HFFc6 (cell line): ENCODE results near the gene SENP7. TPM values are rescaled to one million over a fixed set of nuclear protein-coding genes. Genes with fewer than 3 reads are reported as not detected.
A peak's percentile ranks its signal among the peaks of the same experiment; 100 is the strongest.
"Not testable (repeated sequence)": the region's sequence is repeated elsewhere in the genome, so short reads cannot be mapped to it uniquely, and the experiment has no call there.

ENCODE experiments used
- DNase-seq: peaks from one replicate; pipeline ENCODE4 v3.0.0-alpha.2; 2018
- H3K27ac Mint-ChIP-seq: 2 replicates; pipeline ENCODE4 v1.8.0; 2020; ENCODE audit warnings: mild to moderate bottlenecking, mixed read lengths
- H3K27me3 Mint-ChIP-seq: 2 replicates; pipeline ENCODE4 v1.8.0; 2021; ENCODE audit warnings: mild to moderate bottlenecking, moderate library complexity, mixed read lengths; ENCODE audit not compliant: insufficient read depth
- H3K36me3 Mint-ChIP-seq: 2 replicates; pipeline ENCODE4 v1.8.0; 2021; ENCODE audit warnings: low read depth, mixed read lengths
- H3K4me1 Mint-ChIP-seq: 2 replicates; pipeline ENCODE4 v1.8.0; 2020; ENCODE audit warnings: low read depth, mixed read lengths
- H3K4me3 Mint-ChIP-seq: 2 replicates; pipeline ENCODE4 v1.8.0; 2020; ENCODE audit warnings: mild to moderate bottlenecking, moderate library complexity, mixed read lengths
- H3K9me3 Mint-ChIP-seq: 2 replicates; pipeline ENCODE4 v1.8.0; 2020; ENCODE audit warnings: mild to moderate bottlenecking, mixed read lengths
- CTCF ChIP-seq: fragments of 200-600 bp; sonication (generic); IDR thresholded peaks from 2 replicates; pipeline ENCODE4 v1.5.0; 2021; ENCODE audit warnings: antibody characterized with exemption, mild to moderate bottlenecking
- total RNA-seq, 6 experiments: library from RNA; stranded (reverse); fragmentation: NEBNext Ultra II Directional; extraction: Animal tissue kit (Norgen Biotek cat#: 25700); gene quantifications; 2 replicates in 1 of 6; 3 replicates in 5 of 6; pipeline ENCODE4 v1.2.3, GENCODE V29; 2021

The SENP7 gene
- total RNA-seq, 6 experiments from 2014 or later, result 4.1 to 6.7 (median 5.6) TPM

- no peak overlapping the region for H3K4me3 Mint-ChIP-seq
- H3K4me1 Mint-ChIP-seq, result no peaks in the 10 kb centered on the region
- no peak for TF ChIP-seq CTCF
- H3K9me3 Mint-ChIP-seq, result peaks cover 4% of the 10 kb centered on the region; the same call in 1 of the 2 replicates
- no peak overlapping the region for H3K27ac Mint-ChIP-seq
- no peak for DNase-seq
- peaks cover 12% of the 10 kb centered on the region for H3K27me3 Mint-ChIP-seq
- H3K36me3 Mint-ChIP-seq, result no peaks in the 10 kb centered on the region
Measured at GRCh38 chr3:101549473-101549872, 36.5 kb upstream of the SENP7 start.

GRCh38 chr3:101548527-101549105 lies 35.6 kb upstream of the SENP7 start:
- Mint-ChIP-seq H3K36me3 (no peaks in the 10 kb centered on the region), H3K4me1 (no peaks in the 10 kb centered on the region), H3K9me3 (peaks cover 4% of the 10 kb centered on the region; the same call in 1 of the 2 replicates), H3K27ac (no peak overlapping the region), H3K27me3 (peaks cover 9% of the 10 kb centered on the region), H3K4me3 (no peak overlapping the region)
- DNase-seq, result no peak
- TF ChIP-seq CTCF, result no peak

GRCh38 chr3:101544161-101544850 lies 31.3 kb upstream of the SENP7 start:
- no peaks in the 10 kb centered on the region for H3K4me1 Mint-ChIP-seq
- H3K27me3 Mint-ChIP-seq, result peaks cover 19% of the 10 kb centered on the region
- H3K4me3 Mint-ChIP-seq, result no peak overlapping the region
- TF ChIP-seq CTCF, result peak; percentile 20; the same call in 1 of the 2 replicates
- H3K36me3 Mint-ChIP-seq, result no peaks in the 10 kb centered on the region; the same call in 1 of the 2 replicates
- H3K27ac Mint-ChIP-seq, result no peak overlapping the region
- peaks cover 6% of the 10 kb centered on the region; the same call in 1 of the 2 replicates for H3K9me3 Mint-ChIP-seq
- DNase-seq, result no peak

GRCh38 chr3:101542957-101543356 lies 29.9 kb upstream of the SENP7 start:
- H3K9me3 Mint-ChIP-seq, result peaks cover 6% of the 10 kb centered on the region; the same call in 1 of the 2 replicates
- H3K27me3 Mint-ChIP-seq, result peaks cover 29% of the 10 kb centered on the region
- no peak overlapping the region for H3K27ac Mint-ChIP-seq
- TF ChIP-seq CTCF, result no peak
- no peaks in the 10 kb centered on the region for H3K4me1 Mint-ChIP-seq
- no peak for DNase-seq
- H3K4me3 Mint-ChIP-seq, result no peak overlapping the region
- H3K36me3 Mint-ChIP-seq, result no peaks in the 10 kb centered on the region; the same call in 1 of the 2 replicates

GRCh38 chr3:101536955-101537354 lies 23.9 kb upstream of the SENP7 start:
- Mint-ChIP-seq H3K4me1 (peaks cover 25% of the 10 kb centered on the region), H3K27me3 (peaks cover 26% of the 10 kb centered on the region)
- not testable (repeated sequence) for H3K27ac Mint-ChIP-seq, DNase-seq, H3K4me3 Mint-ChIP-seq, H3K9me3 Mint-ChIP-seq, H3K36me3 Mint-ChIP-seq

- Mint-ChIP-seq H3K4me3 (no peak overlapping the region), H3K27me3 (peaks cover 26% of the 10 kb centered on the region), H3K27ac (no peak overlapping the region), H3K36me3 (no peaks in the 10 kb centered on the region; the same call in 1 of the 2 replicates), H3K4me1 (peaks cover 32% of the 10 kb centered on the region), H3K9me3 (peaks cover 6% of the 10 kb centered on the region; the same call in 1 of the 2 replicates)
- no peak for TF ChIP-seq CTCF
- no peak for DNase-seq
Measured at GRCh38 chr3:101536266-101536665, 23.3 kb upstream of the SENP7 start.
